ENCODE results near the gene DGCR2.

- TF ChIP-seq SMC3 (conservative IDR thresholded peaks at IDR 0.05; ENCODE audit: poor library complexity) (no peak), POLR2AphosphoS5 (IDR thresholded peaks at IDR 0.05) (no peak), RAD21 (conservative IDR thresholded peaks at IDR 0.05) (no peak), CTCF (IDR thresholded peaks at IDR 0.05; ENCODE audit: poor library complexity, severe bottlenecking) (no peak), MXI1 (conservative IDR thresholded peaks at IDR 0.05; ENCODE audit: poor library complexity, severe bottlenecking) (no peak)
These were observed 64.7 kb downstream of the DGCR2 start for GRCh38 chr22:19057539-19057938.
